OCI-LY3 (cell line): ENCODE measurements around the gene CDH23.

Experiments
- H2AFZ ChIP-seq: fragments of 200-600, 300-600 bp; shearing (Covaris generic); 2 replicates; pipeline ENCODE4 v1.6.0; 2014; ENCODE audit warnings: antibody characterized with exemption, low read depth, low read length
- H3K27ac ChIP-seq: fragments of 200-600, 300-600 bp; sonication (generic); 2 replicates; pipeline ENCODE4 v1.5.1; 2014; ENCODE audit warnings: mild to moderate bottlenecking, low read length, moderate library complexity, mixed read lengths
- H3K27me3 ChIP-seq: fragments of 200-600, 300-600 bp; sonication (generic); 2 replicates; pipeline ENCODE4 v1.6.1; 2014; ENCODE audit warnings: low read depth, low read length, mixed read lengths
- H3K36me3 ChIP-seq: fragments of 200-600, 300-600 bp; sonication (generic); replicated peaks from 2 replicates; pipeline ENCODE3; 2014; ENCODE audit warnings: low read depth, low read length, mixed read lengths
- H3K4me1 ChIP-seq: fragments of 300-600, 200-600 bp; sonication (generic); 2 replicates; pipeline ENCODE4 v1.6.1; 2014; ENCODE audit warnings: low read length, mixed read lengths
- H3K4me2 ChIP-seq: fragments of 200-600, 300-600 bp; sonication (generic); 2 replicates; pipeline ENCODE4 v1.6.1; 2014; ENCODE audit warnings: low read length, mixed read lengths
- H3K4me3 ChIP-seq: fragments of 300-600, 200-600 bp; sonication (generic); 2 replicates; pipeline ENCODE4 v1.5.1; 2014; ENCODE audit warnings: antibody characterized with exemption, mild to moderate bottlenecking, low read length, moderate library complexity
- H3K79me2 ChIP-seq: fragments of 300-600, 200-600 bp; shearing (Covaris generic); 2 replicates; pipeline ENCODE4 v1.6.1; 2014; ENCODE audit warnings: mild to moderate bottlenecking, low read length, mixed read lengths
- H3K9ac ChIP-seq: fragments of 300-600, 200-600 bp; shearing (Covaris generic); 2 replicates; pipeline ENCODE4 v1.6.0; 2014; ENCODE audit warnings: mild to moderate bottlenecking, low read length, moderate library complexity
- H3K9me3 ChIP-seq: fragments of 200-600, 300-600 bp; shearing (Covaris generic); 2 replicates; pipeline ENCODE4 v1.6.1; 2014; ENCODE audit warnings: low read length, mixed read lengths; ENCODE audit not compliant: insufficient read depth
- H4K20me1 ChIP-seq: fragments of 200-600, 300-600 bp; sonication (generic); 2 replicates; pipeline ENCODE4 v1.6.1; 2016; ENCODE audit warnings: low read length, mixed read lengths; ENCODE audit not compliant: insufficient read depth
- EZH2phosphoT487 ChIP-seq: fragments of 200-600 bp; shearing (Covaris generic); IDR thresholded peaks from 2 replicates; pipeline ENCODE4 v1.6.1; 2018; ENCODE audit warnings: antibody characterized with exemption, mixed run types, low read depth
- TF ChIP-seq, protein P1 (sequence below): fragments of 200-600, 300-600 bp; sonication (generic); IDR thresholded peaks from 2 replicates; pipeline ENCODE4 v1.5.1; 2014; ENCODE audit warnings: antibody characterized with exemption, low read length, low read depth

CDH23 gene

GRCh38 chr10:71770789-71771188 lies 374.1 kb downstream of the CDH23 start:
- no peaks in the 10 kb centered on the region for H3K9me3 ChIP-seq
- H4K20me1 ChIP-seq, result no peaks in the 10 kb centered on the region
- no peak overlapping the region for H3K4me2 ChIP-seq
- H3K4me1 ChIP-seq, result peaks cover 39% of the 10 kb centered on the region
- H3K4me3 ChIP-seq, result no peak overlapping the region
- no peaks in the 10 kb centered on the region for H3K79me2 ChIP-seq
- no peak overlapping the region for H2AFZ ChIP-seq
- no peak overlapping the region for H3K27ac ChIP-seq
- no peak overlapping the region for H3K9ac ChIP-seq
- TF ChIP-seq EZH2phosphoT487, result no peak
- TF ChIP-seq, protein P1, sequence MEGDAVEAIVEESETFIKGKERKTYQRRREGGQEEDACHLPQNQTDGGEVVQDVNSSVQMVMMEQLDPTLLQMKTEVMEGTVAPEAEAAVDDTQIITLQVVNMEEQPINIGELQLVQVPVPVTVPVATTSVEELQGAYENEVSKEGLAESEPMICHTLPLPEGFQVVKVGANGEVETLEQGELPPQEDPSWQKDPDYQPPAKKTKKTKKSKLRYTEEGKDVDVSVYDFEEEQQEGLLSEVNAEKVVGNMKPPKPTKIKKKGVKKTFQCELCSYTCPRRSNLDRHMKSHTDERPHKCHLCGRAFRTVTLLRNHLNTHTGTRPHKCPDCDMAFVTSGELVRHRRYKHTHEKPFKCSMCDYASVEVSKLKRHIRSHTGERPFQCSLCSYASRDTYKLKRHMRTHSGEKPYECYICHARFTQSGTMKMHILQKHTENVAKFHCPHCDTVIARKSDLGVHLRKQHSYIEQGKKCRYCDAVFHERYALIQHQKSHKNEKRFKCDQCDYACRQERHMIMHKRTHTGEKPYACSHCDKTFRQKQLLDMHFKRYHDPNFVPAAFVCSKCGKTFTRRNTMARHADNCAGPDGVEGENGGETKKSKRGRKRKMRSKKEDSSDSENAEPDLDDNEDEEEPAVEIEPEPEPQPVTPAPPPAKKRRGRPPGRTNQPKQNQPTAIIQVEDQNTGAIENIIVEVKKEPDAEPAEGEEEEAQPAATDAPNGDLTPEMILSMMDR, result no peak
- H3K27me3 ChIP-seq, result peaks cover 10% of the 10 kb centered on the region; the same call in 1 of the 2 replicates
- H3K36me3 ChIP-seq, result no peaks in the 10 kb centered on the region

DNA sequence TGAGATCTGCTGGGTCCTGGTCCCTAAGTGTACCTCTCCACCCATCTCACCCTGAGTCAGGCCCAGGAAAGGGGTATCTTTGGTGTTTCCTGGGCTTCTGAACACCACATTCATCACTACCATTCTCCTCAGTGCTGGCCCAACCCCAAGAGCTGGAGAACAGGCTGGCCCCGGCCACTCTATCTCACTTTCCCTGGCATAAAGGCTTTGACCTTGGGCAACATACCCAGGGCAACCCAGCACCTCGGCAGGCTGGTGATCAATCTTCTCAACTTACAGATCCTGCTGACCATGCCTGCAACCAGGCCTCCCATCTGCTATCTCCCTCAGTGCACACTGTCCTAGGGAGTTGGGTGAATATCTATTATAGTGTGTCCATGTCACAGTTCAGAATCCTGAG lies 374.5 kb downstream of the CDH23 start:
- Histone ChIP-seq H3K4me1 (peaks cover 44% of the 10 kb centered on the region), H3K27ac (no peak overlapping the region), H3K79me2 (no peaks in the 10 kb centered on the region), H3K4me3 (no peak overlapping the region), H3K9ac (no peak overlapping the region), H2AFZ (no peak overlapping the region), H3K9me3 (no peaks in the 10 kb centered on the region), H3K4me2 (no peak overlapping the region), H3K27me3 (peaks cover 10% of the 10 kb centered on the region; the same call in 1 of the 2 replicates), H3K36me3 (no peaks in the 10 kb centered on the region), H4K20me1 (no peaks in the 10 kb centered on the region)
- TF ChIP-seq EZH2phosphoT487, result no peak
- TF ChIP-seq, protein P1, result no peak

DNA sequence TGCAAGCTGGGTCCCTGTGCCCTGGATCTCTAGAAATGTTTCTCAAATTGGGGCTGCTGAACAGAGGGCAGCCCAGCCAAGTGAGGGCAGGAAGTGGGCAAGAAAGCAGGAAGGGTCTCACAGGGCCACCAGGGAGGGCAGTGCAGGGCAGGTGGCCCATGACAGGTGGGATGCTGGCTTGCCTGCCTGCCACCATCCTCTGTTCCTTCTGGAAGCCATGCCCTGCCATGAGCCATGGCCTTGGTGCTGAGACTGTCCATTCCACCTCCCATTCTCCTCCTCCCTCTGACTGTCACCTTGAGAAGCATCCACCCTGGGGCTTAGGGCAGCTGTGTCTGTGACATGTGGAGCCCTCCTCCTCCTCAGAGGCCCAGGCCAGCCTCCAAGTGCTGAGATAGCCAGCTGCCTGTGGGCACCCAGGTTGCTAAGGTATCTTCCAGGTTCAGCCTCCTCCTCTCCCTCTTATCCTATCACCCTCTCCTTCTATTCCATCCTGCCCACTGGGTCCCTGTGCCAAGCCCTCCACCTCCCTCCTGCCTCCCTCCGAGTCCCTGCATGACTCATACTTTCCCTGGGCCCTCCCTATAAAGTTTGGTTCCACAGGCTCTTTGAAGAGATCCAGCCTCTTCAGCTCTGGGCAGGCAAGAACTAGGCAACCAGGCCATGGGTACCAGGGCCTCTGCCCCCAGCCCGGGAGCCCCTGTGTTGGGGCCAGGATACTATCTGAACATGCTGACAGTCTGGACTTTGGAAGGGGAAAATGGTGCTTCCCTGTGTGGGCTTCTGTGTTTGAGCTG lies 375.3 kb downstream of the CDH23 start:
- H3K36me3 ChIP-seq, result no peaks in the 10 kb centered on the region
- H3K4me3 ChIP-seq, result no peak overlapping the region
- H2AFZ ChIP-seq, result no peak overlapping the region
- H3K4me1 ChIP-seq, result peaks cover 50% of the 10 kb centered on the region
- TF ChIP-seq EZH2phosphoT487, result no peak
- TF ChIP-seq, protein P1, result no peak
- H3K4me2 ChIP-seq, result no peak overlapping the region
- H3K27me3 ChIP-seq, result peaks cover 10% of the 10 kb centered on the region; the same call in 1 of the 2 replicates
- H4K20me1 ChIP-seq, result no peaks in the 10 kb centered on the region
- H3K27ac ChIP-seq, result no peak overlapping the region
- no peaks in the 10 kb centered on the region for H3K79me2 ChIP-seq
- H3K9me3 ChIP-seq, result no peaks in the 10 kb centered on the region
- no peak overlapping the region for H3K9ac ChIP-seq

- peak overlapping the region; percentile 24; the same call in 1 of the 2 replicates for H3K9ac ChIP-seq
- H4K20me1 ChIP-seq, result no peaks in the 10 kb centered on the region
- H3K4me1 ChIP-seq, result peaks cover 50% of the 10 kb centered on the region
- peak overlapping the region; percentile 86 for H3K4me2 ChIP-seq
- H3K9me3 ChIP-seq, result no peaks in the 10 kb centered on the region
- no peaks in the 10 kb centered on the region for H3K36me3 ChIP-seq
- H3K79me2 ChIP-seq, result no peaks in the 10 kb centered on the region
- H3K27me3 ChIP-seq, result peaks cover 10% of the 10 kb centered on the region; the same call in 1 of the 2 replicates
- H3K4me3 ChIP-seq, result peak overlapping the region; percentile 76
- TF ChIP-seq, protein P1, result no peak
- TF ChIP-seq EZH2phosphoT487, result no peak
- no peak overlapping the region for H3K27ac ChIP-seq
- no peak overlapping the region for H2AFZ ChIP-seq
Observed at GRCh38 chr10:71772832-71773220, 376.1 kb downstream of the CDH23 start.
